Thoracic aorta (tissue), 2 donors: ENCODE results near the gene LOXL1. TPM values are rescaled to one million over a fixed set of nuclear protein-coding genes. Genes with fewer than 3 reads are reported as not detected.

Experiments
- ATAC-seq: fragments of 150-250 bp; one replicate; pipeline ENCODE4 v1.8.0; 2017; ENCODE audit warnings: low read depth; ENCODE audit not compliant: insufficient number of reproducible peaks, low FRiP score
- DNase-seq: peaks from one replicate; pipeline ENCODE4 v3.0.0-alpha.2; 2020; ENCODE audit warnings: low spot score
- H3K27ac ChIP-seq, 2 donors: fragments of 200-600 bp; sonication (generic); 1 replicate in 1 of 2; 2 replicates in 1 of 2; pipeline ENCODE4 v1.5.1; 2016; ENCODE audit warnings: mild to moderate bottlenecking in 2 of 2, moderate library complexity in 2 of 2
- H3K27me3 ChIP-seq: fragments of 200-600 bp; sonication (generic); replicated peaks from 2 replicates; pipeline ENCODE4 v1.6.0; 2016; ENCODE audit warnings: mild to moderate bottlenecking; ENCODE audit not compliant: insufficient read depth
- H3K36me3 ChIP-seq: fragments of 200-600 bp; sonication (generic); one replicate; pipeline ENCODE4 v1.5.1; 2016
- H3K4me1 ChIP-seq, 2 donors: fragments of 200-600 bp; sonication (generic); 1 replicate in 1 of 2; 2 replicates in 1 of 2; pipeline versions ENCODE4 v1.5.1 to v1.6.0; 2016; ENCODE audit warnings: low read depth in 2 of 2, mild to moderate bottlenecking in 1 of 2; ENCODE audit not compliant: control insufficient read depth in 1 of 2
- H3K4me3 ChIP-seq: fragments of 200-600 bp; sonication (generic); 2 replicates; pipeline ENCODE4 v1.5.1; 2016; ENCODE audit warnings: mild to moderate bottlenecking
- H3K9me3 ChIP-seq: fragments of 200-600 bp; sonication (generic); 2 replicates; pipeline ENCODE4 v1.5.1; 2016
- CTCF ChIP-seq: fragments of 200-600 bp; sonication (generic); IDR thresholded peaks from one replicate; pipeline ENCODE4 v1.5.1; 2019; ENCODE audit warnings: antibody characterized with exemption
- total RNA-seq, 2 donors: library from RNA; depleted of rRNA; stranded (reverse); fragments of >200 nt; gene quantifications; one replicate each; pipeline versions ENCODE4 v1.1.0 to v1.2.3, GENCODE V29; 2016

LOXL1 gene
- total RNA-seq, 2 donors from 2014 or later = 164 to 321 TPM

GRCh38 chr15:73906346-73907034, 19.8 kb upstream of the LOXL1 start:
- no peak overlapping the region for H3K4me3 ChIP-seq
- H3K4me1 ChIP-seq = no peaks in the 10 kb centered on the region
- no peaks in the 10 kb centered on the region for H3K9me3 ChIP-seq
- no peak for TF ChIP-seq CTCF
- no peaks in the 10 kb centered on the region for H3K27me3 ChIP-seq
- H3K27ac ChIP-seq = no peak overlapping the region
- ATAC-seq = no peak
- no peaks in the 10 kb centered on the region for H3K36me3 ChIP-seq
- no peak for DNase-seq

GRCh38 chr15:73907035-73907408, 19.2 kb upstream of the LOXL1 start:
- H3K27ac ChIP-seq = no peak overlapping the region
- H3K9me3 ChIP-seq = no peaks in the 10 kb centered on the region
- no peak for ATAC-seq

GRCh38 chr15:73908030-73908821, 18.0 kb upstream of the LOXL1 start:
- no peaks in the 10 kb centered on the region for H3K36me3 ChIP-seq
- H3K27ac ChIP-seq = no peak overlapping the region
- H3K4me3 ChIP-seq = no peak overlapping the region
- DNase-seq = peak; percentile 58
- no peak for ATAC-seq
- no peaks in the 10 kb centered on the region for H3K9me3 ChIP-seq
- H3K27me3 ChIP-seq = no peaks in the 10 kb centered on the region
- H3K4me1 ChIP-seq = no peaks in the 10 kb centered on the region
- TF ChIP-seq CTCF = peak; percentile 88

More at GRCh38 chr15:73907035-73907408, 19.2 kb upstream of the LOXL1 start:
- DNase-seq = no peak
- Histone ChIP-seq H3K36me3 (no peaks in the 10 kb centered on the region), H3K4me3 (no peak overlapping the region), H3K27me3 (no peaks in the 10 kb centered on the region), H3K4me1 (no peaks in the 10 kb centered on the region)
- TF ChIP-seq CTCF = no peak

GRCh38 chr15:73908822-73909122, 17.5 kb upstream of the LOXL1 start:
- Histone ChIP-seq H3K27me3 (no peaks in the 10 kb centered on the region), H3K36me3 (no peaks in the 10 kb centered on the region), H3K27ac (no peak overlapping the region), H3K9me3 (no peaks in the 10 kb centered on the region), H3K4me1 (no peaks in the 10 kb centered on the region), H3K4me3 (no peak overlapping the region)
- DNase-seq (no peak), ATAC-seq (no peak)
- TF ChIP-seq CTCF = no peak

GRCh38 chr15:73909651-73910050, 16.6 kb upstream of the LOXL1 start:
- no peaks in the 10 kb centered on the region for H3K4me1 ChIP-seq
- no peak for TF ChIP-seq CTCF
- no peak overlapping the region for H3K27ac ChIP-seq
- no peak for ATAC-seq
- H3K27me3 ChIP-seq = no peaks in the 10 kb centered on the region
- no peak for DNase-seq
- H3K4me3 ChIP-seq = no peak overlapping the region
- H3K36me3 ChIP-seq = no peaks in the 10 kb centered on the region
- no peaks in the 10 kb centered on the region for H3K9me3 ChIP-seq
